Measurements from ENCODE around the gene UGT1A10.
"Not testable (repeated sequence)": the region's sequence is repeated elsewhere in the genome, so short reads cannot be mapped to it uniquely, and the experiment has no call there.

Gene UGT1A10

DNA sequence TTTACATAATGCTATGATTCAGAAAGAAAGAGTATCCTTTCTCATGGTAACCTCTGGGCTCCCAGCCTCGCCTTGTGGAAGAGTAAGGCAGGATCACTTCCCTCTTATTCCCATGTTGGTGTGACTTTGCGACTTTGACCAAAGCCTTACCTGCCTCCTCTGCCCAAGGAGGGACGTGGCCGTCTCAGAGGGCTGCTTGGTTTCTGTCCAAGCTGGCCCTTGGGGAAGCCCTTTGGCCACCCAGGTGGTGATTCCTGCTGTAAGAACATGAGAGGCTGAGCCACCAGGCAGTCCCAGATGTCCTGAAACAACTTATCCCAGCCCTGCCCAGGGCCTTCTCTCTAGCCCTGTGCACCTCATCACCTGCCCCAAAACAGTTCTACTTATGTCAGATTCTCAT is 62.5 kb downstream of the UGT1A10 start:
- no peak for DNase-seq

GRCh38 chr2:233699424-233700027 is 63.3 kb downstream of the UGT1A10 start:
- no peak for DNase-seq

DNA sequence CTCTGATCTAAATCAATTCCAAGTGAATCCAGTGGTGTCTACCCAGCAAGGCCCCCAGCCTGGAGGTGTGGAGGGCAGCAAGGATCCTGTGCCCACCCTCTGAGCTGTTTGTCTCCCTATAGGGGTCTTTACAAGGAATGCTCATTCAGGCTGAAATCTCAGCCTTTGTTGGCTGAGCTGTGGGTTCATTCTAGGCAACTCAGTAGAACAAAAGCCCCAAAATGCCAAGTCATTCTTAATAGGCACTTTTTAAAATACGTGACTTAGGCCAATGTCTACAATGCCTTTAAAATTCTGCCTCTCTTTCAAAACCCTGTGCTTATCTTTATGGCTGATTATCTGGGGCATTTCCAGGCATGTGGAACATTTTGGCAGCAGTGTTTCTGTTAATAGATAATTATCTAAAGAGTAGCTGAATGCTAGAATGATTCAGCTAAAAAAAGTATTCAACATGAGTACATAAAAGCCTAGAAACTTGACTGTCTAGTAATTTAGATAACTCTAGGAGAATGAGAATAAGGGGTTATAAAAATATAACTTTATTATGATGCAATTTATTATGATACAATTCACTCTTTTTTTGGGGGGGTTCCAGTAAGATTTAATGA is 63.9 kb downstream of the UGT1A10 start:
- DNase-seq = peak; percentile 7

DNA sequence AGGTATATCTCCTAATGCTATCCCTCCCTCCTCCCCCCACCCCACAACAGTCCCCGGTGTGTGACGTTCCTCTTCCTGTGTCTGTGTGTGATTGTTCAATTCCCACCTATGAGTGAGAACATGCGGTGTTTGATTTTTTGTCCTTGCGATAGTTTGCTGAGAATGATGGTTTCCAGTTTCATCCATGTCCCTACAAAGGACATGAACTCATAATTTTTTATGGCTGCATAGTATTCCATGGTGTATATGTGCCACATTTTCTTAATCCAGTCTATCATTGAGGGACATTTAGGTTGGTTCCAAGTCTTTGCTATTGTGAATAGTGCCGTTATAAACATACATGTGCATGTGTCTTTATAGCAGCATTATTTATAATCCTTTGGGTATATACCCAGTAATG is 64.6 kb downstream of the UGT1A10 start:
- DNase-seq = not testable (repeated sequence)

- no peak for DNase-seq
Measured at GRCh38 chr2:233702238-233702637, 66.0 kb downstream of the UGT1A10 start.

GRCh38 chr2:233705911-233706506 is 69.8 kb downstream of the UGT1A10 start:
- DNase-seq = no peak

DNA sequence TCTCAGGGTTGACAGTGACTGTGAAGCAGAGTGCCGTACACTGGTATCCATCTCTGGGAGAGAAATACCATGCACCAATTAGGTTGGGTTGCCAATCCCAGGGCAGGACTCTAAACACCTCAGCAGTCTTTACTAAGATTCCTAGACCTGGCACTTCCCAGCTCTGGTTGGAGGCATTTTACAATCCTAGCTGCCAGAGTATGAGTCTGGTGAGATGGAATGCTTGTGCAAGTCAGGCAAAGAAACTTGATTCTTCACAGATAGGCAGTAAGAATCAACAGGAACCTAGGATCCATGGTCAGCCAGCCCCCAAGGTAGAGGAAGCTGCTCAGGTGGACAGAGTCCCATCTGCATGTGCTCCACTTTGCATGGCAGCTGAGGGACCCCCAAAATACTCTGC is 70.5 kb downstream of the UGT1A10 start:
- no peak for DNase-seq

DNA sequence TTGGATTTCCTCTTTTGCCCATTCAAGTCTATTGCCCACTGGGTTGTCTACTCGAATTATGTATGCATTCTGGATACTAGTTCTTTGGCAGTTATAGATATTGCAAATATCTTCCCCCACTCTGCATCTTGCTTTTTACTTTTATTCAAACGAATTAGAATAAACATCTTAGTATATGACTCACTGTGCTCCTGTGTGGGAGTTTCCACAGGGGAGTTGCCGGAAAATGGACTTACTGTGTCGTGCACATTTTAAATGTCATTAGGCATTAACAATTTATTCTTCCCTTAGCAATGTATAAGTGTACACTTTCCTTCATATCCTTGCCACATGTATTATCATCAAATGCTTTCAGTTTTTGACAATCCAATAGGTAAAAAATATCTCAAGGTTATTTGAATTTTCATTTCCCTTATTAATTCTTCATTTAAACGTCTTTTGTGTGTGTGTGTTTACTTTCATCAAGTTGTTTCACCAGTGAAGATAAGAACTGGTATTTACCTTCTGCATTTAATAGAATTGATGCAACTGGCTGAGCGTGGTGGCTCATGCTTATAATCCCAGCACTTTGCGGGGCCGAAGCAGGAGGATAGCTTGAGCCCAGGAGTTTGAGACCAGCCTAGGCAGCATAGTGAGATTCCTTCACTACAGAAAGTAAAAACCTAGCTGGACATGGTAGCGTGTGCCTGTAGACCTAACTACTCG is 71.8 kb downstream of the UGT1A10 start:
- DNase-seq = no peak

DNA sequence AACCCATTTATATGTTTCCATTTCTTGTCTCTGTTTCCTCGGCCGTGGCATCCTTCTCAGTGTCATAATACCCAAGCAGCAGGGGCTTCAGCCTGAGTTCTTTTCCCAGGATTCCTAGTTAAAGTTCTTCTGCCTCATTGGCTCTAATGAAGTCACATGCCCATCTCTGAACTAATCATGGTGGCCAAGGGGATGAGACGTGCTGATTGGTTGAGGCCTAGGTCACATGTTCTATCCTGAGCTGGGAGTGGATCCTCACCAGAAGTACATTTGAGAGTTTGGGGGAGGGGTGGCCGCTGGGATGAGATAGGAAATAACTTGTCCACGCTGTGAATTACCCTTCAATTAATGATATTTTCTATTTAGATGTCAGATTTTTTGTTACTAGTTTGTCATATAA is 72.7 kb downstream of the UGT1A10 start:
- DNase-seq = no peak

GRCh38 chr2:233711312-233712008 is 75.2 kb downstream of the UGT1A10 start:
- peak; percentile 73 for DNase-seq

GRCh38 chr2:233712611-233713261 is 76.5 kb downstream of the UGT1A10 start, which contains the start of gene UGT1A5:
UGT1A5 (plus strand) TSS chr2:233712907; CDS start chr2:233712992, 85 bp downstream.
- DNase-seq = no peak

DNA sequence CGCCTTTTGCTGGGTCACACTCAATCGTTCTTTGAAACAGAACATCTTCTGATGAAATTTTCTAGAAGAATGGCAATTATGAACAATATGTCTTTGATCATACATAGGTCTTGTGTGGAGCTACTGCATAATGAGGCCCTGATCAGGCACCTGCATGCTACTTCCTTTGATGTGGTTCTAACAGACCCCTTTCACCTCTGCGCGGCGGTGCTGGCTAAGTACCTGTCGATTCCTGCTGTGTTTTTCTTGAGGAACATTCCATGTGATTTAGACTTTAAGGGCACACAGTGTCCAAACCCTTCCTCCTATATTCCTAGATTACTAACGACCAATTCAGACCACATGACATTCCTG is 77.0 kb downstream of the UGT1A10 start:
- no peak for DNase-seq

GRCh38 chr2:233714121-233714520 is 77.9 kb downstream of the UGT1A10 start:
- no peak for DNase-seq

- DNase-seq = no peak
Measured at GRCh38 chr2:233718552-233718951, 82.3 kb downstream of the UGT1A10 start, which contains the start of gene UGT1A4. UGT1A4 (plus strand) TSS chr2:233718736; CDS start chr2:233718821, 85 bp downstream.

DNA sequence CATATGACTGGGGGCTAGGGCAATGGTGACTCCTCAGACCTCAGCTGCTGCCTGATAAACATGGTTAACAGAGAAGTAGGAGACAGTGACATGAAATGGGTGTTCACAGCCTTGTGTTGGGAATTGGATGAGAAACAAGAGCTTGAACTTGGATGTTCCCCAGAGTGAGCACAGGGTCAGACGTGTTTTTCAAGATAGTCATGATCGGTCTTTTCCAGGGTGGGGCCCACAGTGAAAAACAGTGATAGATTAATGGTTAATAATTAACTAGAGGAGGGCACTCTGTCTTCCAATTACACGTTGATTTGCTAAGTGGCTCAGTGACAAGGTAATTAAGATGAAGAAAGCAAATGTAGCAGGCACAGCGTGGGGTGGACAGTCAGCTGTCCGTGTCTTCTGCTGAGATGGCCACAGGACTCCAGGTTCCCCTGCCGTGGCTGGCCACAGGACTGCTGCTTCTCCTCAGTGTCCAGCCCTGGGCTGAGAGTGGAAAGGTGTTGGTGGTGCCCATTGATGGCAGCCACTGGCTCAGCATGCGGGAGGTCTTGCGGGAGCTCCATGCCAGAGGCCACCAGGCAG is 92.6 kb downstream of the UGT1A10 start, which contains the start of gene UGT1A3:
Gene UGT1A3 (plus strand): TSS at position 320 of the 579 bp plus-strand sequence. CDS start 85 bp downstream, at position 405.
- no peak for DNase-seq

- not testable (repeated sequence) for DNase-seq
Measured at GRCh38 chr2:233736868-233737653, 100.8 kb downstream of the UGT1A10 start.

DNA sequence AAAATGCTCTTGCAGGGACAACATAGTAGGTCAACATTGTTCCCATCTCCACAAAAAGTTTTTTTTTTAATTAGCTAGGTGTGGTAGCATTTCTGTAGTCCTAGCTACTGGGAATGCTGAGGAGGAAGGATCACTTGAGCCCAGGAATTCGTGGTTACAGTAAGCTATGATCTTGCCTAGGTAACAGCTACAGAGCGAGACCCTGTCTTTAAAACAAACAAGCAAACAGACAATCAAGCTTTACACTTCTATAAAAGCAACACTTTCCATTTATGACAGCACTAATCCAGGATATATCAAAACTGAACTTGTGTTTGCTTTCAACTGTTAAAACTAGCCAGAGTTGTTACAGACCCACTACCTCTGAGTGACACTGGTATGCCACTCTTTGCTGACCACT is 104.6 kb downstream of the UGT1A10 start:
- no peak for DNase-seq

DNA sequence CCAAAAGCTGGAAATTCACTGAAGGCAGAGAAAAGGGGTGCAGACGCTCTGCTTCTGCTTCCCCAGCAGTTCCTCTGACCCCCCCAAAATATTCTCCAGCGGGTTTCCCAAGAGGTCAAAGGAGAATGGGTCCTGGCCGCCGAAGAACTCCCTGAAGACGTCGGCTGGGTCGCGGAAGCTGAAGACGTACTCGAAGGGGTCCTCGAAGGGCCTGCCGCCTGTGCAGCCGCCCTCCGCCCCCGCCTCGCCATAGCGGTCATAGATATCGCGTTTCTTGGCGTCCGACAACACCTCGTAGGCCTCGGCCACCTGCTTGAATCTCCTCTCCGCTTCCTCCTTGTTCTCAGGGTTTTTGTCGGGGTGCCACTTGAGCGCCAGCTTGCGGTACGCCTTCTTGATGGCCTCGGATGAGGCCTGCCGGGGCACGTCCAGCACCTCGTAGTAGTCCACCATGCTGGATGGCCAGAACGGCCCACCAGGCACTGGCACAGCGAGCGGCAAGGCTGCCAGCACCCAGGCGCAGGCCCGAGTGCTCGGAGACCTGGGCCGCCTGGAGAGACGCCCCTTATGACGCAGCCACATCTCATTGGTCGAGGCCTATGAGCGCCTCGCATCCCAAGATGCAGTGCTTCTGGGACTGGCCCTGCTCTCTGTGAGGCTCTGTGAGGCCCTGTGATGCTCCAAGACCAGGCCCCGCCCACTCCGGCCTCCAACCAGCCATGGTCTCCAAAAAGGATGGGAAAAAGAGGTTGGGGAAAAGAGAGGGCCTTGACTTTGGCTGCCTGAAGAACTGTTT is 107.4 kb downstream of the UGT1A10 start:
- no peak for DNase-seq

GRCh38 chr2:233745073-233745755 is 109.0 kb downstream of the UGT1A10 start:
- no peak for DNase-seq
